ENCODE results near the gene NTNG1. TPM values are rescaled to one million over a fixed set of nuclear protein-coding genes. Genes with fewer than 3 reads are reported as not detected.

The NTNG1 gene
- total RNA-seq, 2 experiments from 2014 or later: 2.3 to 5.9 TPM

GRCh38 chr1:107202007-107202406 is 61.2 kb downstream of the NTNG1 start:
- CTCF ChIA-PET (ENCODE audit: unreplicated experiment): no interaction called here

GRCh38 chr1:107213225-107213624 is 72.4 kb downstream of the NTNG1 start:
- no peaks in the 10 kb centered on the region for H4K20me1 ChIP-seq (ENCODE audit: insufficient read depth, low read length)
- H3K27ac ChIP-seq (ENCODE audit: low read depth, low read length, poor library complexity, severe bottlenecking): no peak overlapping the region
- H2AFZ ChIP-seq (ENCODE audit: low read length): no peak overlapping the region
- no peaks in the 10 kb centered on the region for H3K9me3 ChIP-seq (ENCODE audit: low read length)
- no peak for DNase-seq (ENCODE audit: low spot score)
- ChIA-PET CTCF (ENCODE audit: unreplicated experiment) (no interaction called here), POLR2A (interaction anchor here (0.6 to 1.4 kb wide), 2 partner anchors 9 to 24 kb away, joined by 3 to 4 read pairs; no protein-coding TSS in a partner anchor)
- H3K4me1 ChIP-seq (ENCODE audit: insufficient read depth, low read length, poor library complexity, severe bottlenecking): no peaks in the 10 kb centered on the region
- intact Hi-C loops (cut with micrococcal nuclease; ENCODE audit: unreplicated experiment): no loop called here
- H3K36me3 ChIP-seq (ENCODE audit: insufficient read depth, low read length): no peaks in the 10 kb centered on the region
- H3K4me2 ChIP-seq (ENCODE audit: low read length): no peak overlapping the region
- H3K9me2 ChIP-seq (ENCODE audit: insufficient read depth, low read length): no peaks in the 10 kb centered on the region
- H3K79me2 ChIP-seq (ENCODE audit: insufficient read depth, low read depth, low read length): no peaks in the 10 kb centered on the region
- no peak overlapping the region for H3K4me3 ChIP-seq (ENCODE audit: low read depth, low read length, poor library complexity, severe bottlenecking)
- no TSS peak for BruUV-seq (replicated peaks)
- TF ChIP-seq EZH2phosphoT487 (IDR thresholded peaks at IDR 0.05; ENCODE audit: borderline replicate concordance, low read depth, low read length): no peak
- TF ChIP-seq, protein P1, sequence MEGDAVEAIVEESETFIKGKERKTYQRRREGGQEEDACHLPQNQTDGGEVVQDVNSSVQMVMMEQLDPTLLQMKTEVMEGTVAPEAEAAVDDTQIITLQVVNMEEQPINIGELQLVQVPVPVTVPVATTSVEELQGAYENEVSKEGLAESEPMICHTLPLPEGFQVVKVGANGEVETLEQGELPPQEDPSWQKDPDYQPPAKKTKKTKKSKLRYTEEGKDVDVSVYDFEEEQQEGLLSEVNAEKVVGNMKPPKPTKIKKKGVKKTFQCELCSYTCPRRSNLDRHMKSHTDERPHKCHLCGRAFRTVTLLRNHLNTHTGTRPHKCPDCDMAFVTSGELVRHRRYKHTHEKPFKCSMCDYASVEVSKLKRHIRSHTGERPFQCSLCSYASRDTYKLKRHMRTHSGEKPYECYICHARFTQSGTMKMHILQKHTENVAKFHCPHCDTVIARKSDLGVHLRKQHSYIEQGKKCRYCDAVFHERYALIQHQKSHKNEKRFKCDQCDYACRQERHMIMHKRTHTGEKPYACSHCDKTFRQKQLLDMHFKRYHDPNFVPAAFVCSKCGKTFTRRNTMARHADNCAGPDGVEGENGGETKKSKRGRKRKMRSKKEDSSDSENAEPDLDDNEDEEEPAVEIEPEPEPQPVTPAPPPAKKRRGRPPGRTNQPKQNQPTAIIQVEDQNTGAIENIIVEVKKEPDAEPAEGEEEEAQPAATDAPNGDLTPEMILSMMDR (conservative IDR thresholded peaks at IDR 0.05; ENCODE audit: low read length): no peak

More at GRCh38 chr1:107202007-107202406, 61.2 kb downstream of the NTNG1 start:
- H3K79me2 ChIP-seq (ENCODE audit: insufficient read depth, low read depth, low read length): no peaks in the 10 kb centered on the region
- TF ChIP-seq, protein P1 (conservative IDR thresholded peaks at IDR 0.05; ENCODE audit: low read length): no peak
- TF ChIP-seq EZH2phosphoT487 (IDR thresholded peaks at IDR 0.05; ENCODE audit: borderline replicate concordance, low read depth, low read length): no peak
- H3K9me3 ChIP-seq (ENCODE audit: low read length): peaks cover 13% of the 10 kb centered on the region; the same call in 1 of the 2 replicates
- no peak overlapping the region for H2AFZ ChIP-seq (ENCODE audit: low read length)
- intact Hi-C loops (cut with micrococcal nuclease; ENCODE audit: unreplicated experiment): loop anchor here (10.0 kb wide), 1 partner anchor 57 kb away; the partner anchor contains the start of gene NTNG1
- no peak overlapping the region for H3K27ac ChIP-seq (ENCODE audit: low read depth, low read length, poor library complexity, severe bottlenecking)
- H3K4me1 ChIP-seq (ENCODE audit: insufficient read depth, low read length, poor library complexity, severe bottlenecking): peaks cover 3% of the 10 kb centered on the region
- no peak overlapping the region for H3K4me3 ChIP-seq (ENCODE audit: low read depth, low read length, poor library complexity, severe bottlenecking)
- BruUV-seq (replicated peaks): no TSS peak
- POLR2A ChIA-PET: interaction anchor here (0.7 to 0.8 kb wide), 2 partner anchors 31 to 45 kb away, joined by 3 to 4 read pairs; no protein-coding TSS in a partner anchor
- H3K9me2 ChIP-seq (ENCODE audit: insufficient read depth, low read length): no peaks in the 10 kb centered on the region
- H3K36me3 ChIP-seq (ENCODE audit: insufficient read depth, low read length): no peaks in the 10 kb centered on the region
- no peaks in the 10 kb centered on the region for H4K20me1 ChIP-seq (ENCODE audit: insufficient read depth, low read length)
- DNase-seq (ENCODE audit: low spot score): no peak
- no peak overlapping the region for H3K4me2 ChIP-seq (ENCODE audit: low read length)

- no peak overlapping the region for H3K4me3 ChIP-seq (ENCODE audit: low read depth, low read length, poor library complexity, severe bottlenecking)
- intact Hi-C loops (cut with micrococcal nuclease; ENCODE audit: unreplicated experiment): no loop called here
- CTCF ChIA-PET (ENCODE audit: unreplicated experiment): interaction anchor here (1.4 kb wide), 1 partner anchor 310 kb away, joined by 3 read pairs; no protein-coding TSS in a partner anchor
These were observed 79.2 kb downstream of the NTNG1 start for GRCh38 chr1:107220036-107220435.

More at GRCh38 chr1:107220036-107220435, 79.2 kb downstream of the NTNG1 start:
- Histone ChIP-seq H3K9me2 (ENCODE audit: insufficient read depth, low read length) (no peaks in the 10 kb centered on the region), H3K4me1 (ENCODE audit: insufficient read depth, low read length, poor library complexity, severe bottlenecking) (no peaks in the 10 kb centered on the region), H3K9me3 (ENCODE audit: low read length) (no peaks in the 10 kb centered on the region), H3K36me3 (ENCODE audit: insufficient read depth, low read length) (no peaks in the 10 kb centered on the region), H3K79me2 (ENCODE audit: insufficient read depth, low read depth, low read length) (no peaks in the 10 kb centered on the region), H3K27ac (ENCODE audit: low read depth, low read length, poor library complexity, severe bottlenecking) (no peak overlapping the region), H4K20me1 (ENCODE audit: insufficient read depth, low read length) (no peaks in the 10 kb centered on the region), H2AFZ (ENCODE audit: low read length) (no peak overlapping the region), H3K4me2 (ENCODE audit: low read length) (no peak overlapping the region)
- POLR2A ChIA-PET: no interaction called here
- TF ChIP-seq, protein P1 (conservative IDR thresholded peaks at IDR 0.05; ENCODE audit: low read length): no peak
- no peak for TF ChIP-seq EZH2phosphoT487 (IDR thresholded peaks at IDR 0.05; ENCODE audit: borderline replicate concordance, low read depth, low read length)
- DNase-seq (ENCODE audit: low spot score): no peak
- no TSS peak for BruUV-seq (replicated peaks)
